SK-N-SH treated with all-trans-retinoic acid at 6 μM for 48 hours (cell line): ENCODE measurements around the gene PIK3R1.

Experiments used
- ATAC-seq: fragments of 200-7000 bp; cut with Tn5 transposase; 3 replicates; pipeline ENCODE4 v1.9.1; 2020; ENCODE audit warnings: mild to moderate bottlenecking, moderate library complexity
- BACH2 ChIP-seq: fragments of 250-450 bp; sonication (Bioruptor Pico); IDR thresholded peaks from 2 replicates; pipeline ENCODE4 v1.9.0; 2021; ENCODE audit warnings: mild to moderate bottlenecking, borderline replicate concordance
- ESRRG ChIP-seq: fragments of 250-450 bp; sonication (Bioruptor Pico); IDR thresholded peaks from 2 replicates; pipeline ENCODE4 v1.6.1; 2021; ENCODE audit warnings: mild to moderate bottlenecking
- GLIS3 ChIP-seq: fragments of 250-450 bp; sonication (Bioruptor Pico); IDR thresholded peaks from 2 replicates; pipeline ENCODE4 v1.5.0; 2020; ENCODE audit warnings: mild to moderate bottlenecking, moderate library complexity
- ISL1 ChIP-seq: fragments of 250-450 bp; sonication (Bioruptor Pico); IDR thresholded peaks from 2 replicates; pipeline ENCODE4 v2.1.2; 2022; ENCODE audit warnings: mild to moderate bottlenecking, moderate library complexity
- OSR1 ChIP-seq: fragments of 250-450 bp; sonication (Bioruptor Pico); IDR thresholded peaks from 2 replicates; pipeline ENCODE4 v1.8.0; 2022; ENCODE audit warnings: moderate library complexity, mild to moderate bottlenecking, inconsistent platforms
- PPARA ChIP-seq: fragments of 250-450 bp; sonication (Bioruptor Pico); IDR thresholded peaks from 2 replicates; pipeline ENCODE4 v1.5.0; 2020; ENCODE audit warnings: mild to moderate bottlenecking, borderline replicate concordance
- RARB ChIP-seq: fragments of 250-450 bp; sonication (Bioruptor Pico); IDR thresholded peaks from 2 replicates; pipeline ENCODE4 v1.8.0; 2021; ENCODE audit warnings: mild to moderate bottlenecking, moderate library complexity
- SNAI2 ChIP-seq: fragments of 250-450 bp; sonication (Bioruptor Pico); IDR thresholded peaks from 2 replicates; pipeline ENCODE4 v1.5.0; 2020; ENCODE audit warnings: mild to moderate bottlenecking, moderate library complexity
- TCF4 ChIP-seq: fragments of 250-450 bp; sonication (Bioruptor Pico); IDR thresholded peaks from 2 replicates; pipeline ENCODE4 v1.8.0; 2021; ENCODE audit warnings: mild to moderate bottlenecking, moderate library complexity, borderline replicate concordance
- TOX ChIP-seq: fragments of 250-450 bp; sonication (Bioruptor Pico); IDR thresholded peaks from 2 replicates; pipeline ENCODE4 v1.8.0; 2021; ENCODE audit warnings: mild to moderate bottlenecking, moderate library complexity, borderline replicate concordance
- ZC3H10 ChIP-seq: fragments of 250-450 bp; sonication (Bioruptor Pico); IDR thresholded peaks from 2 replicates; pipeline ENCODE4 v1.5.1; 2021; ENCODE audit warnings: mild to moderate bottlenecking, moderate library complexity
- ZFP30 ChIP-seq: fragments of 450-650 bp; formaldehyde crosslinking; IDR thresholded peaks from 2 replicates; pipeline ENCODE4 v1.5.0; 2022; ENCODE audit warnings: mild to moderate bottlenecking, moderate library complexity
- ZNF565 ChIP-seq: fragments of 450-650 bp; formaldehyde crosslinking; conservative IDR thresholded peaks from 2 replicates; pipeline ENCODE4 v1.5.0; 2020; ENCODE audit warnings: low read depth, mild to moderate bottlenecking, moderate library complexity
- ZNF70 ChIP-seq: fragments of 450-650 bp; formaldehyde crosslinking; IDR thresholded peaks from 2 replicates; pipeline ENCODE4 v1.5.0; 2020; ENCODE audit warnings: mild to moderate bottlenecking, moderate library complexity
- ZNF8 ChIP-seq: fragments of 450-650 bp; formaldehyde crosslinking; IDR thresholded peaks from 2 replicates; pipeline ENCODE4 v1.5.0; 2020; ENCODE audit warnings: mild to moderate bottlenecking, moderate library complexity
- TF ChIP-seq, protein P1 (sequence below): fragments of 250-450 bp; sonication (Bioruptor Pico); IDR thresholded peaks from 2 replicates; pipeline ENCODE4 v1.8.0; 2021; ENCODE audit warnings: low read depth, mild to moderate bottlenecking, moderate library complexity, borderline replicate concordance
- TF ChIP-seq, protein P2 (sequence below): fragments of 250-450 bp; sonication (Bioruptor Pico); IDR thresholded peaks from 2 replicates; pipeline ENCODE4 v1.5.1; 2021; ENCODE audit warnings: mild to moderate bottlenecking, moderate library complexity
- TF ChIP-seq, protein P3 (sequence below): fragments of 250-450 bp; sonication (Bioruptor Pico); IDR thresholded peaks from 2 replicates; pipeline ENCODE4 v1.5.0; 2020; ENCODE audit warnings: mild to moderate bottlenecking, moderate library complexity
- TF ChIP-seq, protein P4 (sequence below): fragments of 250-450 bp; sonication (Bioruptor Pico); IDR thresholded peaks from 2 replicates; pipeline ENCODE4 v1.5.1; 2020; ENCODE audit warnings: low read depth, mild to moderate bottlenecking, moderate library complexity

PIK3R1 gene

DNA sequence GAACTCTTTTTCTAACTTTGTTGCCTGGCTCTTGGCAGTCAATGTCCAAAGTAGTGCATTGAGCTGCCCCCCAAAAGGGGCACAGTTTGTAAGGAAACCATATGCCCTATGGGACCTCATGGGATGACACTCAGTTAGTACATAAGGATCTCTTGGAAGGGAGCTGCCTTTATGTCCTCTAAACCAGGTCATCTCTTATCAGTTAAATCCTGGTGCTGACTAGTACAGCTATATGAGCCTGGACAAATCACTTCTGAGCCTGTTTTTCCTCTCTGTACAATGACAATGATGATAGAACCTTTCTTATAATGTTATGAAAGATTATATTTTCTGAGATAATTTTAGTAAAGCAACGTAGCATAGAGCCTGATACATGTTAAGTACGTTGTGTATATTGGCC lies 44.1 kb downstream of the PIK3R1 start:
- TF ChIP-seq, protein P1, sequence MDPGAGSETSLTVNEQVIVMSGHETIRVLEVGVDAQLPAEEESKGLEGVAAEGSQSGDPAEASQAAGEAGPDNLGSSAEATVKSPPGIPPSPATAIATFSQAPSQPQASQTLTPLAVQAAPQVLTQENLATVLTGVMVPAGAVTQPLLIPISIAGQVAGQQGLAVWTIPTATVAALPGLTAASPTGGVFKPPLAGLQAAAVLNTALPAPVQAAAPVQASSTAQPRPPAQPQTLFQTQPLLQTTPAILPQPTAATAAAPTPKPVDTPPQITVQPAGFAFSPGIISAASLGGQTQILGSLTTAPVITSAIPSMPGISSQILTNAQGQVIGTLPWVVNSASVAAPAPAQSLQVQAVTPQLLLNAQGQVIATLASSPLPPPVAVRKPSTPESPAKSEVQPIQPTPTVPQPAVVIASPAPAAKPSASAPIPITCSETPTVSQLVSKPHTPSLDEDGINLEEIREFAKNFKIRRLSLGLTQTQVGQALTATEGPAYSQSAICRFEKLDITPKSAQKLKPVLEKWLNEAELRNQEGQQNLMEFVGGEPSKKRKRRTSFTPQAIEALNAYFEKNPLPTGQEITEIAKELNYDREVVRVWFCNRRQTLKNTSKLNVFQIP (CRISPR knock-in tag), result no peak
- TF ChIP-seq ESRRG (CRISPR knock-in tag) (no peak), RARB (no peak), TOX (CRISPR knock-in tag) (no peak), PPARA (CRISPR knock-in tag) (no peak), ZC3H10 (CRISPR knock-in tag) (no peak), ISL1 (CRISPR knock-in tag) (no peak), ZNF70 (CRISPR knock-in tag) (no peak), ZFP30 (CRISPR knock-in tag) (no peak), OSR1 (CRISPR knock-in tag) (no peak), GLIS3 (no peak)
- TF ChIP-seq, protein P2, sequence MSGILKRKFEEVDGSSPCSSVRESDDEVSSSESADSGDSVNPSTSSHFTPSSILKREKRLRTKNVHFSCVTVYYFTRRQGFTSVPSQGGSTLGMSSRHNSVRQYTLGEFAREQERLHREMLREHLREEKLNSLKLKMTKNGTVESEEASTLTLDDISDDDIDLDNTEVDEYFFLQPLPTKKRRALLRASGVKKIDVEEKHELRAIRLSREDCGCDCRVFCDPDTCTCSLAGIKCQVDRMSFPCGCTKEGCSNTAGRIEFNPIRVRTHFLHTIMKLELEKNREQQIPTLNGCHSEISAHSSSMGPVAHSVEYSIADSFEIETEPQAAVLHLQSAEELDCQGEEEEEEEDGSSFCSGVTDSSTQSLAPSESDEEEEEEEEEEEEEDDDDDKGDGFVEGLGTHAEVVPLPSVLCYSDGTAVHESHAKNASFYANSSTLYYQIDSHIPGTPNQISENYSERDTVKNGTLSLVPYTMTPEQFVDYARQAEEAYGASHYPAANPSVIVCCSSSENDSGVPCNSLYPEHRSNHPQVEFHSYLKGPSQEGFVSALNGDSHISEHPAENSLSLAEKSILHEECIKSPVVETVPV (CRISPR knock-in tag), result no peak
- no peak for ATAC-seq

DNA sequence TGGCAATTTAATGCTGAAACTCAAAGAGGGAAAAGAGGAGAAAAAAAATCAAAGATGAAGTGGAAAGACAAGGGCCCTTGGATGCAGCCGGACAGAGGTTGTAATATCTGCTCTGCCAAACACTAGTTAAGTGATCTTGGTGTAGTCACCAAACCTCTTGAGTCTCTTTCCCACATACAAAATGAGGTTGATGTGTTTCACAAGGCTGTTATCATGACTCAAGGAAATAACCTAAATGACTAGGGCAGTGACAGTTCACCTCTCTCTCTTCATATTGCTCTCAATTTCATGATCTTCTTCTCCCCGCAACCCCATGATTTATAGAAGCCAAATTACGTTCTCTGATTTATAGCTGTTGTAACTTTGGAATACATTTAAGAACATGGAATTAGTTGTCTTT lies 44.9 kb downstream of the PIK3R1 start:
- ATAC-seq, result no peak
- TF ChIP-seq BACH2 (CRISPR knock-in tag), result no peak
- no peak for TF ChIP-seq GLIS3
- TF ChIP-seq ISL1 (CRISPR knock-in tag), result no peak
- no peak for TF ChIP-seq ZNF565 (CRISPR knock-in tag)
- TF ChIP-seq, protein P3, sequence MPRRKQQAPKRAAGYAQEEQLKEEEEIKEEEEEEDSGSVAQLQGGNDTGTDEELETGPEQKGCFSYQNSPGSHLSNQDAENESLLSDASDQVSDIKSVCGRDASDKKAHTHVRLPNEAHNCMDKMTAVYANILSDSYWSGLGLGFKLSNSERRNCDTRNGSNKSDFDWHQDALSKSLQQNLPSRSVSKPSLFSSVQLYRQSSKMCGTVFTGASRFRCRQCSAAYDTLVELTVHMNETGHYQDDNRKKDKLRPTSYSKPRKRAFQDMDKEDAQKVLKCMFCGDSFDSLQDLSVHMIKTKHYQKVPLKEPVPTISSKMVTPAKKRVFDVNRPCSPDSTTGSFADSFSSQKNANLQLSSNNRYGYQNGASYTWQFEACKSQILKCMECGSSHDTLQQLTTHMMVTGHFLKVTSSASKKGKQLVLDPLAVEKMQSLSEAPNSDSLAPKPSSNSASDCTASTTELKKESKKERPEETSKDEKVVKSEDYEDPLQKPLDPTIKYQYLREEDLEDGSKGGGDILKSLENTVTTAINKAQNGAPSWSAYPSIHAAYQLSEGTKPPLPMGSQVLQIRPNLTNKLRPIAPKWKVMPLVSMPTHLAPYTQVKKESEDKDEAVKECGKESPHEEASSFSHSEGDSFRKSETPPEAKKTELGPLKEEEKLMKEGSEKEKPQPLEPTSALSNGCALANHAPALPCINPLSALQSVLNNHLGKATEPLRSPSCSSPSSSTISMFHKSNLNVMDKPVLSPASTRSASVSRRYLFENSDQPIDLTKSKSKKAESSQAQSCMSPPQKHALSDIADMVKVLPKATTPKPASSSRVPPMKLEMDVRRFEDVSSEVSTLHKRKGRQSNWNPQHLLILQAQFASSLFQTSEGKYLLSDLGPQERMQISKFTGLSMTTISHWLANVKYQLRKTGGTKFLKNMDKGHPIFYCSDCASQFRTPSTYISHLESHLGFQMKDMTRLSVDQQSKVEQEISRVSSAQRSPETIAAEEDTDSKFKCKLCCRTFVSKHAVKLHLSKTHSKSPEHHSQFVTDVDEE (CRISPR knock-in tag), result no peak
- no peak for TF ChIP-seq ZNF8 (CRISPR knock-in tag)
- TF ChIP-seq, all 23 proteins: peak for 0

DNA sequence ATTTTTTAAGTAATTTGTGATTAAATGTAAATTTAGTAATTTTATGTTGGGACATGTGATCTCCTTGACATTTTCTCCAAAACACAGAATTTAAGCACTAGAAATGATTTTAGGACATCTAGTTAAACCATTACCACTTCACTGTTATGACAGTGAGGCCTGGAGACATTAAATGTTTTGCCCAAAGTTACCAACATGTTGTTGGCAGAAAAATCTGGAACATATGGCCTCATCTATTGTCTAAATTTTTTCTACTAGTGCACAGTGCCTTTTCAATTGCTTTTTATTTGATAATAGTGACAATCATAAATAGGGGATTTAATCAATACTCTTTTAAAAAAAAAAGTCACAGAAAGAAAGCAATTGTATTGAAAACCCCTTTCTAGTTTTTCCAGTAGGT lies 45.6 kb downstream of the PIK3R1 start:
- TF ChIP-seq, protein P4, sequence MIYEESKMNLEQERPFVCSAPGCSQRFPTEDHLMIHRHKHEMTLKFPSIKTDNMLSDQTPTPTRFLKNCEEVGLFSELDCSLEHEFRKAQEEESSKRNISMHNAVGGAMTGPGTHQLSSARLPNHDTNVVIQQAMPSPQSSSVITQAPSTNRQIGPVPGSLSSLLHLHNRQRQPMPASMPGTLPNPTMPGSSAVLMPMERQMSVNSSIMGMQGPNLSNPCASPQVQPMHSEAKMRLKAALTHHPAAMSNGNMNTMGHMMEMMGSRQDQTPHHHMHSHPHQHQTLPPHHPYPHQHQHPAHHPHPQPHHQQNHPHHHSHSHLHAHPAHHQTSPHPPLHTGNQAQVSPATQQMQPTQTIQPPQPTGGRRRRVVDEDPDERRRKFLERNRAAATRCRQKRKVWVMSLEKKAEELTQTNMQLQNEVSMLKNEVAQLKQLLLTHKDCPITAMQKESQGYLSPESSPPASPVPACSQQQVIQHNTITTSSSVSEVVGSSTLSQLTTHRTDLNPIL (CRISPR knock-in tag), result no peak
- TF ChIP-seq ISL1 (CRISPR knock-in tag) (no peak), SNAI2 (CRISPR knock-in tag) (no peak), ZC3H10 (CRISPR knock-in tag) (no peak)
- TF ChIP-seq, protein P1 (CRISPR knock-in tag), result no peak

DNA sequence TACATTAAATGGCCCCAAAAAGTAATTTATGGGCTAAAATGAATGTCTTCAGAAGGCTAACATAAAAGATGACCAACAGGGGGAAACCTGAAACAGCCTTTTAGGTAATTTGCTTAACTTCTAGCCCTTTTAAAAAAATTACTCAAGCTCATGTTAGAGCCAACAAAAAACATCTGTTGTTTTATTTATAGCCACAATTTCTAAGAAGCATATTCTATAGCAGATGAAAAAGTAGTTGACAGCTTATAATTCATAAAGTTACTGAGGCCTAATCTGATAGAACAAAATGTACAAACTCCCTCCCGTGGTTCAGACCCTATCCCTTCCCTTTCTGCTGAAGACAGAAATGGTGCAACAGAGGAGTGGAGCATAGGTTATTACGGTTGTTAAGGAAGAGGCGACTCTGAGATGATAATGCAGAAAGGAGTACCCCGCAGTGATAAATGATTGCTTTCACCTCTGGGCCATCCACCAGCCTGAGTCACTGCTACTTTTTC lies 46.1 kb downstream of the PIK3R1 start:
- TF ChIP-seq RARB (no peak), TCF4 (CRISPR knock-in tag) (no peak), PPARA (CRISPR knock-in tag) (no peak), ZFP30 (CRISPR knock-in tag) (no peak), ZNF565 (CRISPR knock-in tag) (no peak)
- TF ChIP-seq, protein P1 (CRISPR knock-in tag), result no peak
- ATAC-seq, result no peak; the same call in 2 of the 3 replicates

More for the DNA sequence above, 45.6 kb downstream of the PIK3R1 start:
- ATAC-seq, result no peak
